CD14-positive monocyte (primary cell): ENCODE data around the gene PIK3R3. TPM values are rescaled to one million over a fixed set of nuclear protein-coding genes. Genes with fewer than 3 reads are reported as not detected.

Experiments used
- DNase-seq, 3 donors: peaks; one replicate each; pipeline ENCODE4 v3.0.0-alpha.2; 2011 to 2022
- H2AFZ ChIP-seq: 2 replicates; pipeline ENCODE4 v1.6.0; 2012; ENCODE audit warnings: mild to moderate bottlenecking, low read depth, low read length, inconsistent platforms; ENCODE audit not compliant: insufficient read depth, poor library complexity, severe bottlenecking
- H3K27ac ChIP-seq, 2 donors: 1 replicate in 1 of 2; 2 replicates in 1 of 2; pipeline ENCODE4 v1.5.1; 2012 to 2013; ENCODE audit warnings: low read length in 2 of 2, control low read depth in 1 of 2, inconsistent platforms in 1 of 2, low read depth in 1 of 2, mild to moderate bottlenecking in 1 of 2
- H3K27me3 ChIP-seq, 2 donors: one replicate each; pipeline versions ENCODE4 v1.6.0 to v1.6.1; 2011 to 2013; ENCODE audit warnings: low read length in 2 of 2; ENCODE audit not compliant: control insufficient read depth in 2 of 2, insufficient read depth in 2 of 2
- H3K36me3 ChIP-seq, 2 donors: replicated peaks in 1 of 2; 1 replicate in 1 of 2; 2 replicates in 1 of 2; pipeline versions ENCODE4 v1.5.1 to v1.6.1; 2012 to 2013; ENCODE audit warnings: low read length in 2 of 2, control low read depth in 1 of 2, inconsistent platforms in 1 of 2, mild to moderate bottlenecking in 1 of 2; ENCODE audit not compliant: insufficient read depth in 2 of 2, control insufficient read depth in 1 of 2
- H3K4me1 ChIP-seq, 2 donors: 1 replicate in 1 of 2; 2 replicates in 1 of 2; pipeline versions ENCODE4 v1.5.1 to v1.6.1; 2012 to 2013; ENCODE audit warnings: low read length in 2 of 2, control low read depth in 1 of 2, inconsistent platforms in 1 of 2, mild to moderate bottlenecking in 1 of 2, moderate library complexity in 1 of 2; ENCODE audit not compliant: insufficient read depth in 2 of 2, control insufficient read depth in 1 of 2
- H3K4me2 ChIP-seq: replicated peaks from 2 replicates; pipeline ENCODE3; 2012; ENCODE audit warnings: low read length, moderate library complexity, mild to moderate bottlenecking; ENCODE audit not compliant: poor library complexity, severe bottlenecking; ENCODE audit errors: extremely low read depth
- H3K4me3 ChIP-seq, 3 experiments: fragments of 200-600 bp in 1 of 3; sonication (generic) in 1 of 3; replicated peaks in 1 of 3; 1 replicate in 2 of 3; 2 replicates in 1 of 3; pipeline ENCODE4 v1.5.1; 2011 to 2013; ENCODE audit warnings: low read length in 3 of 3, mild to moderate bottlenecking in 3 of 3, control low read depth in 2 of 3, low read depth in 2 of 3, inconsistent platforms in 1 of 3, moderate library complexity in 1 of 3
- H3K79me2 ChIP-seq: 2 replicates; pipeline ENCODE4 v1.6.0; 2012; ENCODE audit warnings: mild to moderate bottlenecking, control low read depth, inconsistent platforms, low read length, moderate library complexity; ENCODE audit not compliant: insufficient read depth
- H3K9ac ChIP-seq: 2 replicates; pipeline ENCODE4 v1.6.0; 2017; ENCODE audit warnings: low read length, mild to moderate bottlenecking; ENCODE audit not compliant: insufficient read depth, poor library complexity, severe bottlenecking
- H3K9me3 ChIP-seq, 2 donors: replicated peaks in 1 of 2; 1 replicate in 1 of 2; 2 replicates in 1 of 2; pipeline versions ENCODE4 v1.5.1 to v1.6.1; 2012 to 2013; ENCODE audit warnings: low read length in 2 of 2, control low read depth in 1 of 2; ENCODE audit not compliant: control insufficient read depth in 1 of 2, insufficient read depth in 1 of 2
- H4K20me1 ChIP-seq: 2 replicates; pipeline ENCODE4 v1.6.0; 2012; ENCODE audit warnings: mild to moderate bottlenecking, low read length, control low read depth, moderate library complexity; ENCODE audit not compliant: insufficient read depth
- H3K27ac Mint-ChIP-seq, 7 donors: one replicate each; pipeline ENCODE4 v1.8.0; 2020; ENCODE audit warnings: mild to moderate bottlenecking in 7 of 7, mixed read lengths in 7 of 7, moderate library complexity in 6 of 7, inconsistent platforms in 2 of 7
- H3K27me3 Mint-ChIP-seq, 3 donors: one replicate each; pipeline ENCODE4 v1.8.0; 2021 to 2022; ENCODE audit warnings: low read depth in 3 of 3, mild to moderate bottlenecking in 3 of 3, mixed read lengths in 3 of 3, moderate library complexity in 3 of 3, inconsistent platforms in 1 of 3
- H3K36me3 Mint-ChIP-seq, 2 donors: one replicate each; pipeline ENCODE4 v1.8.0; 2020; ENCODE audit warnings: mixed read lengths in 2 of 2, inconsistent platforms in 1 of 2, mild to moderate bottlenecking in 1 of 2
- H3K4me1 Mint-ChIP-seq: one replicate; pipeline ENCODE4 v1.8.0; 2020; ENCODE audit warnings: mild to moderate bottlenecking, mixed read lengths
- H3K4me3 Mint-ChIP-seq, 2 donors: one replicate each; pipeline ENCODE4 v1.8.0; 2020; ENCODE audit warnings: mild to moderate bottlenecking in 2 of 2, mixed read lengths in 2 of 2, moderate library complexity in 1 of 2
- H3K9me3 Mint-ChIP-seq, 7 donors: one replicate each; pipeline ENCODE4 v1.8.0; 2020 to 2022; ENCODE audit warnings: mixed read lengths in 7 of 7, mild to moderate bottlenecking in 6 of 7, moderate library complexity in 6 of 7, inconsistent platforms in 2 of 7
- CTCF ChIP-seq: fragments of 200-600 bp; IDR thresholded peaks from one replicate; pipeline ENCODE4 v1.8.0; 2022; ENCODE audit warnings: antibody characterized with exemption, mild to moderate bottlenecking
- WGBS: methylation state at CpG from one replicate; pipeline ENCODE4 v1.1.5; 2013; ENCODE audit warnings: missing lambda C conversion rate; ENCODE audit not compliant: insufficient coverage; 5-methylcytosine and 5-hydroxymethylcytosine counted together
- intact Hi-C, 2 donors: fragments of 100-400 bp; cut with micrococcal nuclease; formaldehyde crosslinking; loops; one replicate each; pipeline versions ENCODE4 v1.15.0 to v1.15.1; 2023
- polyA plus RNA-seq, 3 donors: library from polyadenylated mRNA; depleted of rRNA in 1 of 3; unstranded in 2 of 3; stranded (reverse) in 1 of 3; fragments of 300-500 nt in 2 of 3; fragments of >200 nt in 1 of 3; fragmentation: Illumina TruSeq in 2 of 3; gene quantifications; 1 replicate in 2 of 3; 2 replicates in 1 of 3; pipeline ENCODE4 v1.2.3, GENCODE V29; 2012 to 2021

Gene PIK3R3
- polyA plus RNA-seq, 3 donors = 0.09 to 0.28 (median 0.17) TPM

GRCh38 chr1:46076343-46076742 lies 56.1 kb downstream of the PIK3R3 start:
- H3K36me3 Mint-ChIP-seq = no peaks in the 10 kb centered on the region
- no peak overlapping the region for H3K4me3 Mint-ChIP-seq

GRCh38 chr1:46072975-46073374 lies 59.5 kb downstream of the PIK3R3 start:
- Histone ChIP-seq H3K9me3 (no peaks in the 10 kb centered on the region), H3K27me3 (no peaks in the 10 kb centered on the region), H3K9ac (no peak overlapping the region), H2AFZ (no peak overlapping the region), H3K4me1 (peaks cover 23 to 25% of the 10 kb centered on the region in 2 donors), H3K27ac (no peak overlapping the region), H4K20me1 (no peaks in the 10 kb centered on the region), H3K4me3 (no peak overlapping the region), H3K79me2 (no peaks in the 10 kb centered on the region), H3K36me3 (no peaks in the 10 kb centered on the region), H3K4me2 (no peak overlapping the region)
- H3K27me3 Mint-ChIP-seq = no peaks in the 10 kb centered on the region
- no CpG with 5 or more reads among the region's 1 CpG for WGBS
- peaks cover 7% of the 10 kb centered on the region for H3K4me1 Mint-ChIP-seq
- no peaks in the 10 kb centered on the region for H3K36me3 Mint-ChIP-seq
- H3K4me3 Mint-ChIP-seq = no peak overlapping the region
- TF ChIP-seq CTCF = no peak
- no peak overlapping the region for H3K27ac Mint-ChIP-seq
- no peak for DNase-seq
- H3K9me3 Mint-ChIP-seq = no peaks in the 10 kb centered on the region
- intact Hi-C loops = no loop called here

More at GRCh38 chr1:46076343-46076742, 56.1 kb downstream of the PIK3R3 start:
- Histone ChIP-seq H3K9me3 (no peaks in the 10 kb centered on the region), H3K4me2 (no peak overlapping the region), H3K27me3 (no peaks in the 10 kb centered on the region), H3K4me1 (peaks cover under 1% of the 10 kb centered on the region in 2 donors), H3K9ac (no peak overlapping the region), H3K4me3 (no peak overlapping the region), H2AFZ (no peak overlapping the region), H3K27ac (no peak overlapping the region), H4K20me1 (no peaks in the 10 kb centered on the region), H3K36me3 (no peaks in the 10 kb centered on the region), H3K79me2 (no peaks in the 10 kb centered on the region)
- intact Hi-C loops = no loop called here
- Mint-ChIP-seq H3K27ac (no peak overlapping the region), H3K9me3 (no peaks in the 10 kb centered on the region), H3K27me3 (no peaks in the 10 kb centered on the region), H3K4me1 (peaks cover 5% of the 10 kb centered on the region)
- TF ChIP-seq CTCF = no peak
- DNase-seq = no peak
- WGBS = 100% methylated on average over 1 of the region's 2 CpGs
